GM21529 (cell line): ENCODE results near the gene BPGM.

Experiments used
- ATAC-seq: cut with Tn5 transposase; IDR thresholded peaks from one replicate; pipeline ENCODE4 v1.9.1; 2021; ENCODE audit not compliant: unreplicated experiment

Gene BPGM

DNA sequence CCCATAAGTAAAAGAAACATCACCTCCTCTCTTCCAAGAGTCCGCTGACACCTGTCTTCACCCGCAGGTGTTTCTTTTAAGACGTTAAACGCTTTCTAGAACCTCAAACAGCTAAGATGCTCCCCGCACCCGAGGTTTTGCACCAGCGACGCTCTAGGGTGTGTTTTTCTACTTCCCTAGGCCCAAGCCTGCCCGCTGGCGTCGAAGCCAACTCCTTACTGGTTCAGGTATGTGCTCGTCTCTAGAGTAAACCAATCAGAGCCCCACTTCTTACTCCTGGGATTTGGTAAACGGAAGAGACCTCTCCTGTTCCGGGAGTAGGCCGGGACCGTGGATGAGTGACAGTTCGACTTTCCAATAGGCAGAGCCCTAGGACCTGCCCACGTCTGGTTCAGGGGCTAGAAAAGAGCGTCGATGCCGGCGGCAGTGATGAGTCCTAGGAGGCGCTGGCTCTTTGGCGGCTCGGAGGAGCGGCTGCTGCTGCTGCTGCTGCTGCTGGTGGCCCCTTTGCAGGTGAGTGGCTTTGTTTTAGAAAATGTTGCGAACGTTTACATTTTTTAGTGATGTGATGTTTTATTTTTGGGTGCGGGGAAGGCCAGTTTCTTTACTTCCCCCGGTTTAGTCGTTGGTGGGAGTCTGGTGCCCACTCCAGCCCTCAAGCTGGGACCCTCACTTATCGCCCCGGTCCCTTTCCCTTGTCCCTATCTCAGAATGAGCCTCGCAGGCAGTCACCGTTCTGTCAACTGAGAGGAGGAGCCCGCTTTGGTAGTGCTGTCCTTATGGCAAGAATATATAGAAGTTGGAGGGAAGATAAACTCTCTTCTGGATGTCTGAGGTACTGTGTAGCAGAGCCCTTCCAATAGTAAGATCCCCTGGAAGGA lies at the start of gene BPGM:
Gene BPGM (plus strand): TSS at position 429 of the 881 bp plus-strand sequence. CDS start 14,655 bp downstream, outside the sequence.
- ATAC-seq: peak; percentile 97

DNA sequence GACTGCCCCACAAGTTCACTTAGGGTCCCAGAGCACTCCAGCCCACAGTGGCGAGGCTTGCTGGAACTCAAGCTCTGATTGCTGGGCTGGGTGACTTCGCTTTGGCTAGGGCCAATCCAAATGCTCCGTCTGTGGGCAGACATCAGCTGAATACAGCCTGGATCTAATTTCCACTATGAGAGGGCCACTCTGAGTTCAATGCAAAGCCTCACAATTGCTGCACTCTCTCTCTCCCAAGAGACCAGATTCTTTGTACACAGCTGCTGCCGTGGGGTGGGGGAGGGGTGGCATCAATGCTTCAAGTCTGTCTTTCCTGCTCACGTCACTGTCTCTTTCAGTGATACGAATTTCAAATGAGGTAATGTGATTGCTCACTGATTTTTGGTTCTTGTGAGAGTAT lies 47.3 kb upstream of the BPGM start:
- no peak for ATAC-seq

- ATAC-seq: no peak
Measured at GRCh38 chr7:134601459-134601858, 45.2 kb upstream of the BPGM start.

DNA sequence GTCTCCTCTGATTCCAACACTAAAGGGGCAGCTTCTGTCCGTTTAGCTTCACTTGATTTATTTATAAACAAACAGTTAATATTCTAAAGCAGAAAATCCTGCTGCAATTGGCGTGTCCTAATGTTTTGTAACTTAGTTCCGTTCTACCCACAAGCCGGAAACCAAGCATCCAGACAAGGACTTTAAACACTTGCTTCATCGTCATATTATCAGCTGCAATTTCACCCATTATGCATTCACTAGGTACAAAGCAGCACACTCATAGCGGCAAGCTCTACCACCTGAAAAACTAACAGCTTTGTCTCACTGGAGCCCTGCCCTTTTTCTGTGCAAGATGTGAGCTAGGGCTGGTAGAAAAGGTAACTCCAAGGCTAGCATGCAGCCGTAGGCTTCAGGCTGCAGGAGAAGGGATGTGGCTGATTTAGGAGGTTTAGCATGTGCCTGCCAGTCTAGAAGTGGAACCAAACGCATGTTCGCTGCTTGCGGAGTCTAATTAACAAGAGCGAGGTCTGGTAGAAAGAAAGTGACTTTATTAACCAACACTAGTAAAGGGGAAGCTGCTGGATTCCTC lies 43.7 kb upstream of the BPGM start:
- no peak for ATAC-seq

DNA sequence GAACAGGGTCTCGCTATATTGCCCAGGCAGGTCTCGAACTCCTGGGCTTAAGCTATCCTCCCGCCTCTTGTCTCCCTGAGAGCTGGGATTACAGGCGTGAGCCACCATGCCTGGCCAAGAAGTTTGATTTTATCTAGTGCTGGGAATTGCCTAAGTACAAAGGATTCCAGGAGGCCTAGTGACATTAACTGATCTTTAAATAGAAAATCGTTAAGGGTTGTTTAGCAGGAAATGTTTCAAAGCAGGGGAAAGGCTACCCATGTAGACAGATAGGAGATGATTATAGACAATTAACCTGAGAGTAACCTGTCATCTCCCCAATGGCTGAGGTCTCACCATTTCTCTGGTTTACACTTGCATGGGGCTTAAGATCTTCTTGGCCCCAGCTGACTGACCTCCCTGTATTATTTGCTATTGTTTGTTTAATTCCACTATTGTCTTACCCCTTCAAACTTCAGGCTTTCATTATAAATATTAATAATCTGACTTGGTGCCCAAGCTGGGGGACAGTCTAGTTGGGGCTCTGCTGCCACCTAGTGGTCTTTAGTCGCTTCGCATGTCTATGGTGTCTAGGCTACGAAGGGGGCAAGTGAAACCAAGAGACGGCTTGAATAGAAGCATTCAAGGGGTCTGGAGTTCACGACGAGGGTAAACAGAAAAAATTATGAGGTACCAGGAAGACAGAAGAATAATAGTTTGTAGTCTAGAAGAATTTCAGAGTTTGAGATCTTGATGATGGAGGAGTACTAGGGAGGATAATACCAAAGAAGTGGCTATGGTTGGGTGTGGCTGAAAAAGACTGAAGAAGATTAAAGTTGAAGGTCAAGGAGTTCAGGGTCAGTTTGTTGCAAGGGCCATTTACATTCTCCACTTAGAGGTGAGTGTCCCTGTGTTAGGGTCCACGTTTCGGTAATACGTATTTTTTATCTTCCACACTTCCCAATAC lies 40.4 kb upstream of the BPGM start:
- ATAC-seq: peak; percentile 86

DNA sequence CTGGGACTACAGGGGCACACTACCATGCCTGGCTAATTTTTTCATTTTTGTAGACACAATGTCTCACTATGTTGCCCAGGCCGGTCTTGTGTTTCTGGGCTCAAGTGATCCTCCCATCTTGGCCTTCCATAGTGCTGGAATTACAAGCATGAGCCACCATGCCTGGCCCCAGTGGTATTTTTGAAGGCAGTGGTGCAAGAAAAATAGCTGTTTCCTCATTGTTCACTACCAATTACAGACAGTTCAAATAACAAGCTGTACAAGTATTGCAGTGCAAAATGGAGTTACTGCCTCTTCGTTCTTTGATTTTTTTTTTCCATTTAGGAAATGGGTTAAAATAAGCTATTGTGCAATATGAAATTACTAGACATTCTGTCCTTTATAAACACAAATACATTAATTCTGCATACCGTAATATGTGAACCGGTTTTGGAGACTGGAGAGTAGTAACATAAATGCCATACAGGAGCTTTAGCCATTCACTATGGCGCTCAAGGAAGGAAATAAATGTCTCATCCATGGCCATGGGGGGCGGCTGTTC lies 35.0 kb upstream of the BPGM start:
- no peak for ATAC-seq

- no peak for ATAC-seq
Measured at GRCh38 chr7:134612197-134612596, 34.5 kb upstream of the BPGM start.

DNA sequence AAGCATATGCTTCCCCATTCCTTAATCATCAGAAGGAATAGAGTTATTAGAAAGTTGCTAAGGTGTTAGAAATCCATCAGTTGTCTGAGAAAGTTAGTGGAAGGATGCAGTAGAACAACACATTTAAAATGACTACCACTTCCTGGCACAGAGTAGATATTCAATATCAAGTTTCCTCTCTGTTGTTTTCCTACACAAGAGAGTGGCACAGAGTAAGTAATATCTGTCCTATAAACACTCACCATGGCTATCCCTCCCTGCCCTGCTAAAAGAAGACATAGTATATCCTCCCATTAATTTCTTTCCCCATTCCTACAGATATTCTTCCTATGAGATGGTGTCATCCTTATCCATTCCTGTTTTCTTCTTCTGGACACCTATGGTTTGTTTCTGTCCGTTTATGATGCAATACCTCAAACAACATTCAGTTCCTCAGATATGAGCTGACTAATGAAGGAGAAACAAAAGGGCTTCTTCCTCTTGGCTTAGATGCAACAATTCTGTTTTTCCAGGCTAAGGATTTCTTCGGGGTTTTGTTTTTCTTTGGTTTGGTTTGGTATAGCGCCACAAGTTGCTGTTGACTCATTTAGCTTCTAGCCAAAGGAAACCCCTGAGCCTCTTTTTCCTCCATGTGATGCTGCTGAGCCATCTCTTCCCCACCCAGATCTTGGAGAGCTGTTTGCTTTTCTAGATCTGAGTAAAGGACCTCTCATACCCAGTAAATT lies 32.9 kb upstream of the BPGM start:
- no peak for ATAC-seq

DNA sequence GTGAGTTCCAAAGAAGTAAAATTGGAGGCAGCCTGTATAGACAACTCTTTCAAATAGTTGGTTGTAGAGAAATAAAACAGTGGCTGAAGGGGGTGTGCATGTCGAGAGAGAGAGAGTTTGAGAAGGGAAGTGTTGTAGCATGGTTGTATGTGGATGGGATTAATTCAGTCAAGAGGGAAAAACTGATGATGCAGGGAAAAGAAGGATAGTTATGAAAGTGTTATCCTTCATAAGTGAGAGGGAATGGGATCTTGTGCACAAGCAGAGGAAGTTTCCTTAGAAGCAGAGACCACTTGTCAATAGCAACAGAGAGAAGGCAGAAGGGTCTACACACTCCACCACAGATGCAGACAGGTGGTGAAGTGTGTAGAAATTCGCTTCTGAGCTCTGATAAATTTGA lies 30.0 kb upstream of the BPGM start:
- no peak for ATAC-seq

DNA sequence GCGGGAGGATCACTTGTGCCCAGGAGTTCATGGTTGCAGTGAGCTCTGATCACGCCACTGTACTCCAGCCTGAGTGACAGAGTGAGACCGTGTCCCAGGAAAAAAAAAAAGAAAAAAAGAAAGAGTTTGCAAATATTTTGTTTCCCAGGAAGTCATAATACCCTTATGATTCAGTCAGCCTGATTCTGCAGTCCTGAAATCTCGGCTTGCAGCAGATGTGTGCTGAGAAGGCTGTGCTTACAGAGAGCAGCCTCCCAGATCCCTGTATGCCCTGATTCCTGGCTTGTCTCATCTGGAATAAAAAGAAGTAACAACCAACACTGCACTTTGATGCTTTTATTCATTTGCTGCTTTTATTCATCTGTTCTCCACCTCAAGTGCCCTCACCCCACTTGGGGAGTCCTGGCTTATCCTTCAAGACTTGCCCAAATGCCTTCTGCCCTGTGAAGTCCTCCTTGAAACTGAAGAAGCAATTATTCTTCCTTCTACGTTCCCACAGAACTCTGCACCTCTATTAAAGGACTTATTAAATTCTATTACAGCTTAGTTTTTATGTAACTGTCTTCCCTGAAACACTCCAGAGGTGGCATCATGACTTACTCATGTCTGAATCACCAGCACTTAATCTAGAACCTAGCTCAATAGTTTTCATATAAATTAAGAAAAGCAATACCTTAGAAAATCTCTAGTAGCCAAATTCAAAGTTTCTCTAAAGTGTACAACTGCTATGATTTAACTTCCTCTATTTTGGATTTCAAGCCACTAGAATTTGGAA lies 27.7 kb upstream of the BPGM start:
- no peak for ATAC-seq

DNA sequence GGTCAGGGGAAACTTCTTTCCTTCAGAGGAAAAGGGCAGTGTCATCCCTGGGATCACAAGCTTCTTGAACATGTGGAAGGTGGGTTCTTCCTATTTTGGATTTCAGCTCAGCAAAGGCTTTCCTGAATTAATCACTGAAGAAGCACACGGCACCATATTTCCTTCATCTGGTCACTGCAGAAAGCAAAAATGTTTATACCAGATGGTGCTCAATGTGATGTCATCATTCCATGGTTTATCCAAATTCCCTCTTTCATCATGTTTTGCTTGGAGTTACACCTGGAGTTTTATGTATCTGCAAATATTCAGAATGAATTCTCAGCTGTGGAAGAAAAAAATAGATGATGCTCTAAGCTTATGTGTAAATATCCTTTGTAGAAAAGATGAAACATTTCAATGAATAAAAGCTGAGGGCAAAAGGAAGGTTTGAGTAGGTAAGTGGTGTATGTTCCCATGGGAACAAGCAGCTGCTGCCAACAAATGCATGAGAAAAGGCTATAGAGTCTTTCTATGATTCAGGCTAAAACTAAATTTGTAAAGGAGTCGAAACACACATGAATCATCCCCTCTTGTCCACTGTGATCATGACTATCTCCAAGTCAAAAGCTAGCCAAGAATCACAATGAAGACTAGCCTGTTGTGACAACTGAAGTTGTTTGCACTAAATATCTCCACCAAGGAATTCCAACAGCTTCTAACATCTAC lies 26.9 kb upstream of the BPGM start:
- ATAC-seq: no peak

DNA sequence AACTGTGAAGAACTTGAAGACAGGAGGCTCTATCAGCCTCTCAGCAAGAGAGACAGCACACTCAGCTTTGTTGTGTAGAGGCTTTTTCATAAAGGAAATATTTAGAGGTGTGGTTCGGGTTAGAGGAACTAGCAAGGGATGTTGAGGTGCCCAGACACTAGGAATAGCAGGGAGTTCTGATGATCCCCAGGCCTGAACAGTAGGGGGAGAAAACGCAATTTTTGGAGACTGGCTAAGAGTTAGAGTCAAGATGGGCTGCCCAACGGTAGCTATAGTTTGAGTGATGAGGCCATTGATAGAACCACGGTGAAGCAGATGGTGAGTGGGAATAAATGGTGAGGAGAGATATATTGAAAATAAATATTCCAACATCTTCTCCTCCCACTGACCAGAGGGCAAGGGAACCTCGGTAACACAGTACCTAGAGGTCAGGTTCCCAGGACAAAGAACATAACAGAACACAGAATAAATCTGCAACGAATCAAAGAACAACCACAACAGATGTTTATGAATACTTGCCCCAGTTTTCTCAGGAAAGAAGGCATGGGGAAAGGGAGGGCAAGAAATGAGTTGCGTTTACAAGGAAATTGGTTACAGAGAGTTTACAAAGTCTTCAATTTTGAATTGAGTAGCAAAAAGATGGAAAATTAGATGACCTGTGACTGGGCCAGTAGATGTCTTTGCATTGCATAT lies 24.2 kb upstream of the BPGM start:
- no peak for ATAC-seq

GRCh38 chr7:134623193-134623592 lies 23.5 kb upstream of the BPGM start:
- ATAC-seq: no peak

GRCh38 chr7:134625550-134625949 lies 21.1 kb upstream of the BPGM start:
- ATAC-seq: no peak

GRCh38 chr7:134627109-134627774 lies 19.4 kb upstream of the BPGM start:
- ATAC-seq: no peak

DNA sequence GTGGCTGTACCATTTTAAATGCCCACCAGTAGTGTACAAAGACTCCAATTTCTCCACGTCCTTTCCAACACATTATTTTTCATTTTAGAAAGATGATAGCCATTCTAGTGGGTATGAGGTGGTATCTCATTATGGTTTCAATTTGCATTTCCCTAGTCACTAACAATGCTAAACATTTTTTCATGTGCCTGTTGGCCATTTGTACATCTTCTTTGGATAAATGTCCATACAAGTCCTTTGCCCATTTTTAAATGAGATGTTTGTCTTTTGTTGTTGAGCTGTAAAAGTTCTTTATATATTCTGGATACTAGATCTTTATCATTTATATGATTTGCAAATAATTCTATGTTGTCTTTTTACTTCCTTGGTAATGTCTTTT lies 18.9 kb upstream of the BPGM start:
- no peak for ATAC-seq

DNA sequence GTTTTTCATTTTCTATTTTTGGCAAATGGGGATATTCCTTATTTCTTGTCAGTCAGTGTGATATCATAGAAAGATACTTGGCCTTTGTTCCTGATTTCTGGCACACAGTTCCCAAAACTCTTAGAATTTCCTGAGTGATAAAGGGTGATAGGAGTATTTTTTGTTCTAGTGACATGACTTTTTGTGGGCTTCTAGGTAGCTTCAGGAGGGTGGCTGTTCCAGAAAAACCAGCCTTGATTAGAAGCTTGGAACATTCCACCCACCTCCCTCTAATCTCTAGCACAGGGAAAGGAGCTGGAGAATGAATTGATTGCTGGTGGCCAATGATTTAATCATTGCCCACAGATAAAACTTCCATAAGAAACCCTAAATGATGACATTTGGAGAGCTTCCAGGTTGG lies 17.2 kb upstream of the BPGM start:
- no peak for ATAC-seq

DNA sequence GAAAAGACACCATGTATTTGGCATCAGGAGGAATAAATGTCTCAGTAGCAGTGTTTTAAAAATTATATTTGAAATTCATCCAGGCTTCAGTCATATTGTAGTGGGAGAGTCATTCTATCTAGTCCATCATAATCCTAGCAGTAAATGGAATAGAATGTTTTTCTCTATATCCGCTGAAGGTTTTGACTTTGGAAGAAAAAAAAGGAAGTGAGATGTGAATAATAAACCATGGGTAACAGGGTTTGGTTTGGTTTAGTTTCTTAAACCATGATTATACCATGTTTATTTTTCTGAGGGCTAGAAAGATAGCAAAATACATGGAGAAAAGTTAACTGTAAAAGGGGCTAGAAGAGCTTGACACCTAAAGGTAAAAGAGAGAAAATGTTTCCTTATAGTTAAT lies 16.4 kb upstream of the BPGM start:
- ATAC-seq: no peak
